UCSD-AML1 (cell line): Measurements from ENCODE around the gene MGST2.
"Not testable (repeated sequence)": the region's sequence is repeated elsewhere in the genome, so short reads cannot be mapped to it uniquely, and the experiment has no call there.

Source experiments
- DNase-seq: peaks from one replicate; lab custom pipeline; 2025; ENCODE audit not compliant: unreplicated experiment; lab: John Stamatoyannopoulos, UW

The MGST2 gene

DNA sequence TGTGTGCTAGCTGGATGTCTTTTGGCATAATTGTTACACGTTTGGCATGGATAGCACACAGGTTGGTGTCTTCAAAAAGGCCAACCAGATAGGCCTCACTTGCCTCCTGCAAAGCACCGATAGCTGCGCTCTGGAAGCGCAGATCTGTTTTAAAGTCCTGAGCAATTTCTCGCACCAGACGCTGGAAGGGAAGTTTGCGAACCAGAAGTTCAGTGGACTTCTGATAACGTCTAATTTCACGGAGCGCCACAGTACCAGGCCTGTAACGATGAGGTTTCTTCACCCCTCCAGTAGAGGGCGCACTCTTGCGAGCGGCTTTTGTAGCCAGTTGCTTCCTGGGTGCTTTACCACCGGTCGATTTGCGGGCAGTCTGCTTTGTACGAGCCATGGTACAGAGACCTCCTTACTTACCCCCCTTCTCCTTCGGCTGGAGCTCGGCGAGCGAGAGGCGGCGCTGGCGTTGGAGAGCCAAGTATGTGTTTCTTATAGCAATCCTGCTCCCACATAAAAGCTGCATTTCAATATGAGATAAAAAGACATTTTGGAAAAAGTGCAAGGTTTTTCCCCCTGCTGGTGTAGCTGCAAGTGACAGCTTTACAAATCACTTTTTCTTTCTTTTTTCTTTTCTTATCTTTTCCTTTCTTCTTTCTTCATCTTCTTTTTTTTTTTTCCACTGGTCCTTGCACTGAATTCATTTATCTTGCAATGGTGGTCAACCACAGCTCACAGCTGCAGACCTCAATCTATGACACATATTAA, 32.7 kb downstream of the MGST2 start:
- DNase-seq, result not testable (repeated sequence)

DNA sequence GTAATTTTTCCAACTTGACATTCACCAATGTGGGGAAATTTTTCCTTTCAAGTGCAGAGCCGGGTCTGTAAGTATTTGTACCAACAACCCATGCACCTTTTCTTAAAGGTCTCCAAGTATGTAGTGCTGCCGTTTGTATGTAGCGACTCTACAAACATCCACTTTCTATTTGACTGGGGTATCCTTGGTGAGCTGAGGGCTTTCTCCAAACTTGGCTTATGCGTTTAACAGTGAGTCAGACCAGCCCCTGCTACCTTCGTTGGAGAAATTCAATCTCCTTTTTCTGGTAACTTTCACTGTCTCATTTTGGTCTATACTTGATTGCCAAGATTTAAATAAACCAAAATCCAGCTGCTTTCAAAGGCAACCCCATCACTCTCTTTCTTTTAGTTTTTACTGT, 34.9 kb downstream of the MGST2 start:
- DNase-seq, result no peak

DNA sequence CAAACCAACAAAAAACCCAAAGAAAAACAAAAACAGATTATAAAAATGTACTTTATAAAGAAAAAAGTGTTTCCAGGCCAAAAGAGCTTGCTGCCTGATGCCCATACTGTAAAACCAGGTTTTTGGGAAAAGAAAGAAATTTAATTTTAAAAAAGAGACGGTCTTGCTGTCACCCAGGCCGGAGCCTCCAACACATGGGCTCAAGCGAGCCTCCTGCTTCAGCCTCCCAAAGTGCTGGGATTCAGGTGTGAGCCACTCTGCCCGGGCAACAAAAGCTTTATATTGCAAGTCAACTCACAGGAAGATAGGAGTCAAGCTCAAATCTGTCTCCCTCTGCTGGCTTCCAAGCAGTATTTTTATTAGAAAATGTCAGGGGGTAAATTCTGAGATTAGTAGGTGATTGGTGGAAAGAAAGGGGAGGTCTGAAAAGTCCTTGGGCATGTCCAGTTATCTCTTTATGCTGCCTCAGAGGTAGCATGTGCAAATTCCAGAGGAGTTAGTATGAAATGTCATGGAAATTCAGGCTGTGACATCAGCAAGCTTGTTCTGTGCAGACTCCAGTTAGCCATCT, 39.4 kb downstream of the MGST2 start:
- no peak for DNase-seq

DNA sequence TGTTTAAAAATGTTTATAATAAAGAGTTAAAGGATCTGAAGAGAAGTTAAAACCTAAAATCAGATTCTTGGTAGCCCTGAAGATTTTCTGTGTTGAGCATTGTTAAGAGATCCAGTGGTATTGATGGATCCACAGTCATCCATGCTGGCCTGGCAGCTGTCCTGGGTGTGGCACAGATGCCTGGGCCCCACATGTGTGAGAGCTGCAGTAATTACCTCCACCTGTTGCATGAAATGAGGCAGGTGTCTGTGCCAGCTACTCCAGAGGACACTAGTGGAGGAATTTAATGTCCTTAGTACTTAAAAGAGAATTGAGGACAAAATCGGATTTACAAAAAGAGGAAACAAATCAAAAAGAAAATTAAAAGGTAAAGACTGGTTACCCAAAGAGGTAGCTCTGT, 44.0 kb downstream of the MGST2 start:
- no peak for DNase-seq

DNA sequence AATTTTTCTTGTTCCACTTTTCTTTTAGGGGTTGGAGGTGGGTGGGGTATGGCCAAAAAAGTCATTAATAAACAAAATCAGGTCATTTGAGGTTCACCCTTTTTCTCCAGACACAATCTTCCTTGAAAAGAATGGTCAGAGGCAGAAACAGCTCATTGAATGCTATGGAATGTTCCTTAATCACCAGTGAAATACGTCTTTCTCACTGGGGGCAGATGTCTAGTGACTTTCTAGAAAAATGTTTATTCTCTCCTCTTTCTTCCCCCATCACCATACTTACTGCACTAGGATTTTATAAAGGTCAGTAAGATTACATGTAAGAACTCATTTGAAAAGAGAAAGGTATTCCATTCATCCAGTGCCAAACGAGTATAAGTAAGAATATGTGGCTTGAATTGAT, 44.5 kb downstream of the MGST2 start:
- no peak for DNase-seq

DNA sequence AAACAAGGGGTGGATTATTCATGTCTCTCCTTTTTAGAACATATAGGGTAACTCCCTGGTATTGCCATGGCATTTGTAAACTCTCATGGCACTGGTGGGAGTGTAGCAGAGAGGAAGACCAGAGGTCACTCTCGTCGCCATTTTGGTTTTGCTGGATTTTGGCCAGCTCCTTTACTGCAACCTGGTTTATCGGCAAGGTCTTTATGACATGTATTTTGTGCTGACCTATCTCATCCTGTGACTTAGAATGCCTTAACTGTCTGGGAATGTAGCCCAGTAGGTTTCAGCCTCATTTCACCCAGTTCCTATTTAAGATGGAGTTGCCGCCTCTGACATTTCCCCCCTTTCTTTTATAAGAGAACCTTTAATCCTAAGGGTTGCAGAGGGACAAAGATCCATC, 45.8 kb downstream of the MGST2 start:
- DNase-seq, result no peak

DNA sequence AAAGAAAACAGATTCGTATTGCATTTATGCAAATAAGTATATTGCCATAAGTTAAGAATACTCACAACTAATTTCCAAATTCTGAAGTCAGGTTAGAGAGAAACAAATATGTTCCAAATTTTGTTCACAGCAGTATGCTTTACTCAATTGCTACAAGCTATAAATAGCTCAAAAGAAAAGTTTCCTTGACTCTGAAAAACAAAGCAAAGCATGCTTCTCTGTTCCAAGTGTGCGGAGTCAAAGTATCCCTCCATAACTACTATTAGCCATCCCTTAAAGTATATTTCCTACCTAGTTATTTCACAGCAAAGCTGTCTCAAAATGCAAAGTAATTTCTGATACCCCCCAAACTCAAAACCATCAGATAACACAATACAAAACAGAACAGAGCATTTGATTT, 47.3 kb downstream of the MGST2 start:
- DNase-seq, result no peak

DNA sequence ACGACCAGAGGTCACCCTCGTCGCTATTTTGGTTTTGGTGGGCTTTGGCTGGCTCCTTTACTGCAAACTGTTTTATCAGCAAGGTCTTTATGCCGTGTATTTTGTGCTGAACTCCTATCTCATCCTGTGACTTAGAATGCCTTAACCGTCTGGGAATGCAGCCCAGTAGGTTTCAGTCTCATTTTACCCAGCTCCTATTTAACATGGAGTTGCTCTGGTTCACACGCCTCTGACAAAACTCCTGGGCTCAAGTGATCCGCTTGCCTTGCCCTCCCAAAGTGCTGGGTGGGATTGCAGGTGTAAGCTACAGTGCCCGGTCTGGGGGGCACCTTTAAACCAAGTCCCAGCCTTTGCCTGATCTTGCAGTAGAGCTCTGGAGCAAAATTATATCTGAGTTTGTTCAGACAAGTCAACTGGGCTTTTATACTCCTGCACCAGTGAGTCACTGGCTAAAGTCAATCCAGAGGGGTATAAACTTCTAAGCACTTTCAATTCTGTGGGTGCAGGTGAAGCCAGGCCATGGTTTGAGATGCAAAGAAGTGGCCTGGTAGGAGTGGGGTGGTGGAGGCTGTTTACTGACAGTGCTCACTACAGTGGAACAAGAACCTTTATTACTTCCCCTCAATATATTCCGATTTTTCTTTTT, 50.2 kb downstream of the MGST2 start:
- DNase-seq, result no peak

DNA sequence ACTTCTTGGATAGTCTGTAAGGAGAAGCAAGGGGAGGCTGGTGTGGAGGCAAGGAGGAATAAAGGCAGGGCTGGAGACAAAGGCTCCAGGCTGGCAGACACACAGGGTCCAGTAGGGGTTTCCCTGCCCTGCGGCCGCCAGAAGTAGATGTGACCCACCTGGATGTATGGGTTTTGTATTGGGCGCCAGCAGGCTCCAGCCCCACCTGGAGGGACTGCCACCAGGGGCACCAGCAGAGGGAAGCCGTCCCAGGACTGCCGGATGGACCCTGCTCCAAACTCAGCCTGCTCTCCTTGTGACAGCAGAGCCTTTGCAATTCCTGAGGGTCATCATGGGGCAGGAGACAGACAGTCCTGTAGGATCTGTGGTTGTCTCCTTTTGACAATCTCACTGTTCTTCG, 52.7 kb downstream of the MGST2 start:
- no peak for DNase-seq

DNA sequence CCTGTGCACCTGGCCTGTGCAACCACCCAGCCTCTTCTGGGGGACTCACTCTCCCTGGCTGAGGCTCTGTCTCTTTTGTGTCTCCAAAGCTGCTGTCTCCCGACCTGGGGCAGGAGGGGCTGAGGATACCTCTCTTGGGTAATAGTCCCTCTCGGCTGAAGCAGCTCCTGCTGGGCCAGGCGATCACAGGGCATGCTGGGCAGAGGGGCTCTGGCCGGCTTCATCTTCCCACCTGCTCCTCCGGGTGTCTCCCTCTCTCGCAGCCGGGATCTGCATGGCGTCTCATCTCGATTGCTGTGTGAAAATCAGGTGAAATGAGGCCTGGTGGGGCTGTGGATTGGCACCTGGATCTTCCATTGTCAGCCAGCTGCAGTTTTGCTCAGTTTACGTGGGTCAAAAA, 53.2 kb downstream of the MGST2 start:
- no peak for DNase-seq

DNA sequence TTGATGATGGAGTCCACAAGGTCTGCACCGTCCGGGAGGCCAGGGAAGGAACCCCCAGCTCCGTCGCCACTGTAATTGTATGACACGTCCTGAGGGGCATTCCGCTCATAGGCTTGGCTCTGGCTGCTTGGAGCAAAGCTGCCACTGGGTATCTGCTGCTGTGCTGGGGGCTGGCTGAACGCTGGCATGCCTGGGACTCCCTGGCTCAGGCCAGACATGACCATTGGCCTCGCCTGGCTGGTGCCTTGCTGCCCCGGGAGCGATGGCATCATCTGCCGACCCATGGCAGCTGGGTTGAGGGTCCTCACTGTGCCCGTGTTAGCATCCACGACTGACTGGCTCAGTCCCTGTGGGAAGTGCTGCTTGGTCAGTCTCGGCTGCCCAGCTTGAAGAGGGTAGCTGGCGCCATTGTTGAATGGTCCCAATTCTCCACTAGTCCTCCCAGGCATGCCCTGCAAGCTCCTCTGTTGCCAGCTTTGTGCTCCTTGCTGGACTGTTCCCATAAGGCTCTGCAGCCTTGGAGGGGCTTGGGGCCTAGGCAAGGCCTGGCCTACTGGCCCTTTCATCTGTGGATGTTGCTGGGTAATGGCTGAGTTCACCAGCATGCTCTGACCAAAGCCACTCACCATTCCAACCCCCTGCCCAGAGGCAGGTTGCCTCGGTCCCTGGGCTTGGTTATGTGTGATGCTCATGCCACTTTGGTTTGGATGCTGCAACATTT, 53.9 kb downstream of the MGST2 start:
- DNase-seq, result no peak

DNA sequence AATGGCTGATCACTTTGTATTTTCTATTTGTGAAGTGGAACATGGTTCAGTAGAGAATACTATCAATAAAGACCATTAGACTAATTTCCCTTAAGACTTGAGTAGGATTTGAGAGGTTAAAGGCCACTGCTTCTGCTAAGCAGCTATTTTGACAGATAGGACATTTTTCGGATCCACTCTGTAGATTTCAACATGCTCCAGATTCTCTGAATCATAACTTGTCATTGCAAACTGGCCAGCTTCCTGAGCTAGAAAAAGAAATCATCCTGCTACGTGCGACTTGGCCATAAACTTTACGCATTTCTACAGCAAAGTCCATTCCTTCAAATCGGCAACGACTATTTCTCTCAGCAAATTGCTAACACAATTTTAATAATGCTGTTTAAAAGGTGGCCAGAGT, 55.2 kb downstream of the MGST2 start:
- DNase-seq, result no peak

DNA sequence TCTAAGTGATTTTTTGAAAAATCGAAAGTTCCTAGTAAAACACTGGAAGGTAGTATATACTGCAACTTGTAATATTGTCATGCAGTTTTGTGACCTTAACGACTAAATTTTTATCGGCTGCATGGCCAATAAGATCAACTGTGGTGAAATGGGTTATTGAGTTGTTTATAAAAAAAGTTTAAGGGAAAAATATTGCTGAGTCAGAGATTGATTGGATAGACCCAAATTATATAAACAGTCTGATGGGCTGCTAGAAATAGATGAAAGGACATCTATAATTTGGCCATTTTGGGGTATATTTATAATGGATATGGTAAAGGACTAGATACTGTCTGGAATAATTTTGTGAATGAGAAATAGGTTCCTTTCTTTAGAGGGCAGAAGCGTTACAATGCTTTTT, 56.2 kb downstream of the MGST2 start:
- no peak for DNase-seq

DNA sequence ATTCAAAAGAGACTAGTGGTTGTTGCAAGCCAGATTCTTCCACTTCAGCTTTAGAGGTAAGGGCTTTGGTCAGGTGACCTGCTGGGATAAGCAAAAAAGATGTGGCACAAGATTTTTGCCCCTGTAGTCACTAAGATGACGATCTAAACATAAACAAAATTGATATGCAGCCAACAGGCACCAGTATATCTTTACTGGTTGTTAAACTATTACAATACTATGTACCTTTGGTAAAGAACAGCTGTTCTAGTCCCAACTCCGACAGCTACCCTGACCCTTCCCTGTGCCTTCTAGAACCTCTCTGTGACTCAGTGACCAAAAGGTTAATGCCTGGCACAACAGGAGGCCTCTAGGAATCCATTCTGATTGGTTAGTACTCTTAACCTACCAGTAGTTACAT, 59.6 kb downstream of the MGST2 start:
- DNase-seq, result no peak

DNA sequence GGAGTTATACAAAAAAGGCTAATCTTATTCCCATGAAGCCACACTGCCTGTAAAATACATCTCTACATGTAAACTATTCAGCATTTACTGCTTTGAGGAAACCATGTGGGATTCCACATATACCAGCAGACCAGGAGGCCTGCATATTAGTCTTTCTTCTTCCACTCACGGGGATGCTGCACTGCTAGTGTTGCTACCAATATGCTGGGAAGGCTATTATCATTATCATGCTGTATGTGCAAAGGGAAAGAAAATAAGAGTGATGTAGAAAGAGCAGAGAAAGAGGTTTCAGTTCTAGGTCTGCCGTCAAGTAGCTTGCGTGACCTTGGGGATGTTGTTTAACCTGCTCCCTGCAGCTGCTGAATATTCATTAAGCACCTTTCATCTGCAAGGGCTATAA, 61.0 kb downstream of the MGST2 start:
- no peak for DNase-seq

DNA sequence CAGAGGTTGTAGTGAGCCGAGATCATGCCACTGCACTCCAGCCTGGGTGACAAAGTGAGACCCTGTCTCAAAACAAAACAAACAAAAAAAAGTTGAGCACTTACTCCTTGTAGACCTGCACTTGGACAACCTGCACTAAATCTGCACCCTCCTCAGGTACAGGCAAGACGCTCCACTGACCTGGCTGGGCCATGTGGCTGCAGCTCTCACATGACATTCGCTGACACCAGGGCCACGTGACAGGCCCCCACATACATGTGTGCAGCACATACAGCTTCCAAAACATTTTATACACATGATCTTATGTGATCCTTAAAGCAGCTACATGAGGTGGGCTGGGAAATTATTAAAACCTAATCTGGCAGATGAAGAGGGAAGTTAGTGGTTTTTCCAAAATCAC, 62.5 kb downstream of the MGST2 start:
- no peak for DNase-seq

DNA sequence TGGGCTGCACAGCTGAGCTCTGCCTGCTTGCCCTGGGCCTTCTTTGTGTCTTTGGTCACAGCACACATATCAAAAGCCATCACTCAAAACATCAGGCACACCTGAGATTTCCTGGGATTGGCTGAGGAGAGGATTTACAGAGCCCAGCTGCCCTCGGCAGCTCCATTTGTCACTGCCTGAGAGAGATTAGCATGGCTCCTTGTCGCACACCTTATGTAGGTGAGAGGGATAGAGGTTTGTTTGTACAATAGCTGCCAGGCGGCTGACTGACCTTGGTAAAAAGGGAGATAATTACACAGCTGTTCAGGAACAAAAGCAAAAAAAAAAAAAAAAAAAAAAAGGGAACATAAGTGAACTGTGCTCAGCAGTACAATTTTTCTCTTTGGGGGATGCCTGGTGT, 63.2 kb downstream of the MGST2 start:
- DNase-seq, result no peak

DNA sequence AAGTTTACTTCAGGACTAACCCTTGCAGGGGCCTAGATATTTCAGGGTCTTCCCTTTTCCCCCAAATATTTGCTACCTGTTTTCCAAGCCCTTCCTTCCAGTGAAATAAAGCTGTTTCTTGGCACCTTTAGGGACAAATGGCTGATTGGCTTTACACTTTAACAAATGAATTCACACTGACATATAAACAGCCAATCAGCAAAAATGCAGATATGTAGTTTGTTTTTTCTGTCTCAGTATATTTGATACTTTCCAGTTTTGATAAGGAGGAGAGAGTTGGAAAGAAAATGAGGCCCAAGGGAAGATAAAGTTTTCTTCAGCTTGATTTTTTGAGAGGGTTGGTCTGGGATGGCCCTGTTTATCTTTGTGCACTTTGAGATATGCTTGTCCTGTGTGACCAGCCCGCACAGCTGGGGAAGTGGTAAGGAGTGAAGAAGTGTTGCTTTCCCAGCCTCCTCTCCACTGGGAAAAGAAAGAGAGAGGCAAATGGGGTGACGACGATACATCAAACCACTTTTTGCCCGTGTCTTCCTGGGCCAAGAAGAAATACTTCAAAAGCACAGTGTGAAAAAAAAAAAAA, 67.5 kb downstream of the MGST2 start:
- no peak for DNase-seq

DNA sequence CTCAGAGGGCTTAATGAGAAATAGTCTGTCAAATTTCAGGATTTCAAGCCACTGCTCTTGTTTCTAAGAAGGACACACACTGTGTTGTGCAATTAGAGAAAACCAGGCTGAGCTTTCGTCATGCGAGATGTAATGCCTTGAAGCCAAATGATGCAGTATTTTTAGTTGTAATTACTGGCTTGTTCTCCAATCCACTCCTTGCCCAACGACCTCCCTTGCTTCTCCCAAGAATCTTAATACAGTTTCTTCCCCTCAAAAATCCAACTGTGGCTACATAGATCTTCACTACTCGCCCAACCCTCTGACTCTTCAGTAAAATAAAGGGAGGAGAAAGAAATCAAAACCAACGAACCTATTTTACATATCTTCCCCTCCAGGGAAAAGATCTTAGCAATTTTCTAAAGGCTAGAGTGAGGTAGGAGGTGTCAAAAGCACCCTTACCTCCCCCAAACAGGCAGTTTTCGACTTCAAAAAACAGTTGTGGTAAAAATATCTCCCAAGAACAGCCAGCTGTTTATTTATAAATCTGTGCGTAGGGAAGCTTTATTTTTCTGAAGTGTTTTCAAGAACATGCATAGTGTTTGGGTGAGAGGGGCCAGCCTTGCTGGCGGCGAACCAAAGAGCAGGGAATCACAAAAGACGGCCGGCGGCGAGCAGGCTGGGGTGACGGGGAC, 68.7 kb downstream of the MGST2 start:
- DNase-seq, result no peak

DNA sequence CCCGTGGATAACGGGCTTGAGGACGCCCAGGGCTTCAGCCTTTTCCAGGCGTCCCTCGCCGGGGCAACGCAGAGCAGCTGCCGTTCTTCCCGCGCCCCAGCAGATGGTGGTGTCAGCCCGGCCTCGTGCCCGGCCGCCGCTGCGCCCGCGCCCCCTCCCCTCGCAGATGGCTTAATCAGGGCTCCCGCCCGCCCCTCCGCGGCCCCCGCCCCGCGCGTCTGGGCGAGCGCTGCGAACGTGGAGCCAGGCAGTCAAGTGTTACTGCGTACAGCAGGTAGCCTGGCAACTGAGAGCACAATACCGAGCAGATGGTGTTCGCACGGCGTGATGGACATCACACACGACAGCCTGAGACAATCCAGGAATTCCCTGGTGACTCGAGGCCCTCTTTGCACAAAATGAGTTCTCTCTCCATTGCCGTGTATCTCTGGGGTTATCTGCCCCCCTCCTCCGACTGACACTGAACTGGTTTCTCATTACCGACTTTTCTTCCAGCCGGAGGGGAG, 69.3 kb downstream of the MGST2 start:
- DNase-seq, result no peak
